Stimulated activated CD4-positive, alpha-beta T cell treated with anti-CD3 and anti-CD28 coated beads, Interleukin-15, amount 100 ng/mL, for 1 hour (primary cell): ENCODE results near the gene LIMA1.

Source experiments
- DNase-seq, 2 donors: peaks; one replicate each; pipeline ENCODE4 v3.0.0-alpha.2; 2020; ENCODE audit warnings: low read depth in 1 of 2, low spot score in 1 of 2

The LIMA1 gene

GRCh38 chr12:50147281-50147680, 136.0 kb downstream of the LIMA1 start:
- DNase-seq = no peak

GRCh38 chr12:50145439-50145838, 137.9 kb downstream of the LIMA1 start:
- no peak for DNase-seq

GRCh38 chr12:50142993-50143392, 140.3 kb downstream of the LIMA1 start:
- DNase-seq = no peak

DNA sequence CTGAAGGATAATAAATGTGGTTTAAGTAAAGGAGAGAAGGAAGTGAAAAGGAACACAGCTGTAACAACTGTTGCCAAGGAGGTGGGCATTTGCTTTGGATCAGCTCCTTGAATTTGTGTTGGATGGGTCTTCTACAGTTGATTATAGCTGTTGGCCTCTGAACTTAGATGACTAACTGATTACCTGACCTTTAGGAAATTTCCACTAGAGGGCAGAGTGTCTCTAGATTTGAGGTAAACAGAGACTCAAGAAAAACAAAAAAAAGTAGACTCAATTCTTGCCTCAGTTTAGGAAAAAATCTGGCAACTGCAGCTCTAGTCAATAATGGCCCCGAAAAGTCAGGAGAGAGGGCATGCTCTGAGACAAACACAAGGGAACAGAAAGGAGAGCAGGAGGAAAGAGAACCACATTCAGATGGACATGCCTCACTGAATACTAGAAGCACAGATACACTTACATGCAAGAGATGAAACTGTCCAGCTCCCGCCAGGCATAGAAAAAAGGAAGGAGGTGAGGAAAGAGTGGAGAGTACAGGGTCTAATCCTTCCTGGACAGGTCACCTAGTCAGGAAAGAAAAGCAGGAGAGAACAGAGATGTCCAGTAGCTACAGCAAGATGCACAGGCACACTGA, 150.7 kb downstream of the LIMA1 start:
- no peak for DNase-seq

DNA sequence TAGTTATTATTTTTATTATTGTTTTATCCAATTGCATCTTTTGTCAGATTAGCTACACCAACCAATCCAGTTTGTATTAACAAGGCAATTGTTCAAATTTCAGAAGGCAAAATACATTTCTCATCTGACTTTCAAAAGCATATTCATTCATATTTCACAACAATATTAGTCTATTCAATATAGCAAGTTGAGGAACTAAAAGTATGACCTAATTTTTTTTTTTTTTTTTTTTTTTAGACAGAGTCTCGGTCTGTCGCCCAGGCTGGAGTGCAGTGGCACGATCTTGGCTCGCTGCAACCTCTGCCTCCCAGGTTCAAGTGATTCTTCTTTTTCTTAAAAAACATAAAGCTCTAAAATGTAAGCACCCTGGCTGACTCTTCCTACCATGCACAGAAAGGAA, 154.0 kb downstream of the LIMA1 start:
- no peak for DNase-seq

GRCh38 chr12:50127546-50127945, 155.8 kb downstream of the LIMA1 start:
- no peak for DNase-seq
